GM12878 (cell line): ENCODE results near the gene SETBP1. TPM values are rescaled to one million over a fixed set of nuclear protein-coding genes. Genes with fewer than 3 reads are reported as not detected.

Experiments
- BCLAF1 ChIP-seq: fragments of 450-650 bp; IDR thresholded peaks from 2 replicates; pipeline ENCODE4 v1.6.1; 2017; ENCODE audit warnings: antibody characterized with exemption, mild to moderate bottlenecking, moderate library complexity
- MLLT1 ChIP-seq: fragments of 450-650 bp; IDR thresholded peaks from 2 replicates; pipeline ENCODE4 v1.6.1; 2016; ENCODE audit warnings: mild to moderate bottlenecking
- RELA ChIP-seq: fragments of 450-650 bp; IDR thresholded peaks from 2 replicates; pipeline ENCODE4 v1.8.0; 2014; ENCODE audit warnings: borderline replicate concordance; ENCODE audit not compliant: partially characterized antibody
- ZBTB4 ChIP-seq: fragments of 450-650 bp; formaldehyde crosslinking; IDR thresholded peaks from 2 replicates; pipeline ENCODE4 v1.4.0; 2022; ENCODE audit warnings: mild to moderate bottlenecking, moderate library complexity
- polyA plus RNA-seq, 11 experiments: library from polyadenylated mRNA; depleted of rRNA in 4 of 11; unstranded in 6 of 11; stranded (reverse) in 5 of 11; fragments of >200 nt; fragmentation: Nextera tagmentation in 4 of 11; fragmentation: Illumina TruSeq in 1 of 11; extraction: Ambion mirVana in 4 of 11; extraction: Trizol in 1 of 11; gene quantifications; 1 replicate in 1 of 11; 2 replicates in 10 of 11; pipeline versions ENCODE4 v1.2.1 to v1.2.3, GENCODE V29; 2011 to 2016; ENCODE audit warnings: inconsistent platforms in 2 of 11, missing spikeins in 2 of 11, low read depth in 1 of 11
- total RNA-seq, 4 experiments: library from RNA; depleted of rRNA in 3 of 4; stranded (reverse); fragments of >200 nt in 3 of 4; fragmentation: Illumina TruSeq in 1 of 4; extraction: Trizol in 1 of 4; gene quantifications; 2 replicates each; pipeline versions ENCODE4 v1.2.1 to v1.2.3, GENCODE V29; 2013 to 2021

Gene SETBP1
- total and polyA plus RNA-seq, 10 of the 15 experiments (the other 5 are each of a cell fraction or from before 2014, with no cell fraction given) = 0.99 to 29.7 (median 8.3) TPM

DNA sequence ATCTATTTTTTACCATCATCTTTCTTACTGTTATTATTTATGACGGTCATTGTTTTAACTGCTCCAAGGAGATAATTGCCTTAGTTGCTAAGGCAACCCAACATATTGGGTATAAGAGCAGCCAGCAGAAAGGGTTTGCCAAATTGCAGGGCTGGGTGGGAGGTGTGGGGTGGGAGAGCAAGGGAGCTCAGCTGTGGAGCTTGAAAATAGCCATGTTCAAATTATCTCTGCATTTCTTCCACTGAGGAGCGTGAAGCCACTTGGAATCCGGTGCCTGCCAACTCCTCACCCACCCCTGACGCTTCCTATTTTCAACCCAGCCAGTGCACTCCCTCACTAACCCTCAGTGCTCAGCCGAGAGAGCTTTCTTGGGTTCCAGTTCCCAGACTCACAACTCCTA, 60.8 kb downstream of the SETBP1 start (continued):
- TF ChIP-seq BCLAF1 = no peak
- no peak for TF ChIP-seq MLLT1
- no peak for TF ChIP-seq RELA
- TF ChIP-seq ZBTB4 (CRISPR knock-in tag) = no peak
